HT1080 (cell line): ENCODE results near the gene GRAMD1B. TPM values are rescaled to one million over a fixed set of nuclear protein-coding genes. Genes with fewer than 3 reads are reported as not detected.
"Not testable (repeated sequence)": the region's sequence is repeated elsewhere in the genome, so short reads cannot be mapped to it uniquely, and the experiment has no call there.

Experiments
- DNase-seq: peaks from one replicate; pipeline ENCODE4 v3.0.0-alpha.2; 2015; ENCODE audit warnings: low read depth
- total RNA-seq: library from RNA; depleted of rRNA; stranded (reverse); fragments of >200 nt; shearing (Covaris generic); gene quantifications from 2 replicates; pipeline ENCODE4 v1.2.3, GENCODE V29; 2014

Gene GRAMD1B
- total RNA-seq, 1 experiment from 2014 or later: 70.9 TPM

DNA sequence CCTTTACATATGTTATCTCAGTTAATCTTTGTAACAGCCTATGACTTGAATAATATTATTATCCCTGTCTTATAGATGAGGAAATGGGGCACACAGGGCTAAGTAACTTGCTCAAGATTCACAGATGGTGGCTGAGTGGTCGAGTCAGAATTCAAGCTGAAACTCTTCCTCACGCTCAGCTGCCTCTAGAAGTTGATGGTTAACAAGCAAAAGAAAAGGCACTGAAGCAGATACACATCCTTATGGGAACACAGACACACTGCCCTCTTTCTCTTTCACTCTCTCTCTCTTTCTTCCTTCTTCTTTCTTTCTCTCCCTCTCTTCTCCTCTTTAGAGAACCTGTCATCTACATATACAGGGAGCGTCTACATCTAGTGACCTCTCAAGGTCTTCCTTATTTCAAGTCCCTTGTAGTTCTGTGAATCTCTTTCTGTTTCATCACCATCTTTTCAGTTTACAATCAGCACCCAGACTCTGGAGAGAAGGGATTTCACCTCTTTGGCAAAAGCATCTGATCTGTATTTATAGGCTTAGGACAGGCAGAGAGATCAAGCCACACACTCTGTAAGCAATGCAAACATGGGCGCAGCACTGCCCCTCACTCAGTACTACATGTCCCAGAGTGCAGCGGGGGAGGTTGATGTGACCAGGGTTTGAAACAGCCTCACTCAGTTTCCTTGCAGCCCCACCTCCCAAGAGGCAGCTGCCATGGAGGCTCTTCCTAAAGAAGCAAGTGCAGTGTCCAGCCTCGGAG is 75.7 kb downstream of the GRAMD1B start:
- DNase-seq: no peak

DNA sequence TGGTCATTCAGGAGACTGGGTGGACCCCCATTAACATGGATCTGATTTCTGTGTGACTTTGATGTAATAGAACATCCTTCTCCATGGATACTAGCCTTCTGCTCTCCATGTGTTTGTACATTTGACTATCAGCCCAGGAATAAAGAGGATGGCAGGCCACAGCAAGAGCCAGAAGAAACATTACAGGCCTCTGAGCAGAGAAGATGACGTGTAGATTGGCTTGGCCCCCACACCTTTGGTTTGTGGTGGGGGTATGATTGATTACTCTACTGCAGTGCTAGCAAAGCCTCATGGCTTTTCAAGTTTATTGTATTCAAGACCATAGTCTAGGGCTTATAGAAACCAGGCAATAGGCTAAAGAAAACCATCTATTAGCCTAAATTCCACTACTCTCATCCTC is 77.0 kb downstream of the GRAMD1B start:
- no peak for DNase-seq

DNA sequence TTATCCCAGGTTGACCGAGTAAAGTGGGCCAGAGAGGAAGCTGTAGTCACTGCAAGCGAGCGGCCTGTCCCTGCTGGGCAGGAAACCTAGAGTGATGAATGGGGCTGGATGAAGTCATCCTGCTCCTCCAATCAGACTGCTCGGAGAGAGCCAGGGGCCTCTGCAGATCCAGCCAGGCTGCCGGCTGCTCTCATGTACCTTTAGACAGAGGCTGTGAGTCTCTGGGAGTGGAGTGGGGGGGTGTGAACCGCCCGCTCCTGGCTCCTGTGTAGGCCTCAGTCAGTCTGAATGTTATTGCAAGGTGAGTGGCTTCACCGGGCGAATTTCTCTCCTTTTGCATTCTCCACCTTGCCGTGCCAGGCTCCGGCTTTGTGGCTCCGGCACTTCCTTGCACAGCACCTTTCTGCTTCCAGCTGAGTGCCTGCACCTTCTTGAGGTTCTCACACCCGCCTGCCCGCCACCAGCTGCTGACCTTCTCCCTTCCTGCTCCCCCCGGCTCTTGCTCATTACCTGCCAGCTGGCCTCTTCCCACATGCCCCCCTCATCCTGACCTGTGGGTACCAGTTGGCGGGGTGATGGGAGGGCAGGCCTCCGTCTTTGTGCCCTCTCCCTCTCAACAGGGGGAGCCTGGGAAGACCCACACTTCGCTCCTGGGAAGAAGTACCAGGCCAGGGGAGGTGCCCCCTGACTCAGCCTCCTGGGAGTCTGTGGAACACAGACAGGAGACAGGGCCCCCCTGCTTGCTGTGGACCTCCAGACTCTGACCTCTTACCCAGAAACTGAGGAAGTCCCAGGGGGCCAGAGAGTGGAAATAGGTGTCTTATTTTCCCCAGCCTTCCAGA is 79.9 kb downstream of the GRAMD1B start:
- DNase-seq: peak; percentile 85

DNA sequence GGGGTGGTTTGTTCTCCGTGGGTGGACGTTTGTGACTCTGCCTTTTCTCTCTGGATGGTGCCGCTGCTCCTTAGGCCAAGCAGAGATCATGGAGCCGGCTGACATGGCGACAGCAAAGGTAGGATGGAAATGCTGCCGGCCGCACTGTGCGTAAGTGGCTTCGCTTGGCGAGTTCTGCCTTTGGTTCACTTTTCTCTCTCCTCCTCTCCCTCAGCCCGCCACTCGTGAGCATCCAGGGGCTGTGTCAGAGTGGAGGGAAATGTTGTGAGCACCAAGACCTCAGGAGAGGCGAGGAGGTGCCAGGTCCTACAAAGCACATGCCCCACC is 80.5 kb downstream of the GRAMD1B start:
- no peak for DNase-seq

DNA sequence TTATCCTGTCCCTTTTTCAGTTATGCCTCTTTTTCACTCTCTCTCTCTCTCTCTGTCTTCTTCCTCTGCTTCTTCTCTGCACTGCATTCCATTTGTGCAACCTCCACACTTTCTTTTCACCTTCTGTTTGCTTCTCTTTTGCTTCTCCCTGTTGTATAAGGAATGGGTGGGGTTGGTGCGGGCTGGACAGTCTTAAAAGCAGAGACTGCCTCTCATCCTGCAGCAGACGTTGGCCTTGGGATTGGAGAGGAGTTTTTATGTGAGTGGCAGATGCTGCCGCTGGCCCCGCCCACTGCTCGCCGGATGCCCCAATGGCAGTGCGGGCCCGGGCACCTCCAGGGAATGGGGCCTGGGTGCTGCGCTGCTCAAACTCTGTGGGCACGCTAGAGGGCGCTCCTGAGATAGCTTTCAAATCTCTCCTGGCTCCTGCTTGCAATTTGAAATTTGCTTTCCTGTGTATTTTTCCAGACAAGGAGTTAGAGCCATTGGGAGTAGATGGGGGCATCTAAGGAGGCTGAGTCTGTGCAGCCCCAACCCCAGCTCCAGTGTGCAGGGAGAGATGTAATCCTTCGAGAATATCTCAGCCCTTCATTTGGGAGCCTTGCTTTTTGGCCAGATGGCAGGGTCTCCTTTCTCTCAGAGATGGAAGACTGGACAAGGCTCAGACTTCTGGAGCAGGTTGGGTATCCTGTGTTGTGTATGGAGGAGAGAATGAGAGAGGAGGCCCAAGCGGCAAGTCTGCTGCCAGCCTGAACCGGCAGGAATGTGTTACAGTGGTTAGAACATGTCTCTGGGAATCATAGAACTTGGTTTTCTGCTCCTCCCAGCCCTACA is 81.2 kb downstream of the GRAMD1B start:
- DNase-seq: peak; percentile 97

DNA sequence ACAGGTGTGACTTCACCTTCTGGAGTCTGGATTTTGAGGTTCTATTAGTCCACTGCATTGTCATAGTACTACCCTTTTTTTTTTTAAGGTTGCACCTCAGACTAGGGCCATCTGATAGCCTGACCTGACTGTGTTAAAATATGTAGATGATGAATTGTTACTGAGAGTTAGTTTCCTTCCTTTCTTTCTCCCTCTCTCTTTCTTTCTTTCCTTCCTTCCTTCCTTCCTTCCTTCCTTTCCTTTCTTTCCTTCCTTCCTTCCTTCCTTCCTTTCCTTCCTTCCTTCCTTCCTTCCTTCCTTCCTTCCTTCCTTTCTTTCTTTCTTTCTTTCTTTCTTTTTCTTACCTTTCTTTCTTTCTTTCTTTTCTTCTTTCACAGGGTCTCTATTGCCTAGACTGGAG is 83.2 kb downstream of the GRAMD1B start:
- not testable (repeated sequence) for DNase-seq

DNA sequence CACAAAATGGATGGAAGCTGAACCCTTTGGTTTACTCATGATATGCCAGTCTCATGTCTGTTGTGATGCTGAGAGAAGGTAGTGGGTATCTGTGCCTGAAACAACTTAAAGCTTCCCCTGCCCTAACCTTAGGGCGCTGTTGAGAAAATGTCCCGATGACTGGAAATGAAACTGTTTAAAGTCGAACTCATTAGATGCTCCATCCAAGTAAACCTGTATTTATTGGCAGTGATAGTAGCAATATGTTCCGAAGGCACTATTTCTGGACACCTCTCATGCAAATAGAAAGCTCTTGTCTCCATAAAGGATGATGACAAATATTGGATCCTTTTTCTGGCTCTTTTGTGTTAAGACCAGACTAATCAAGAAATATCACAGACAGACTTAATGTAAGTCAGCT is 86.2 kb downstream of the GRAMD1B start:
- DNase-seq: no peak

DNA sequence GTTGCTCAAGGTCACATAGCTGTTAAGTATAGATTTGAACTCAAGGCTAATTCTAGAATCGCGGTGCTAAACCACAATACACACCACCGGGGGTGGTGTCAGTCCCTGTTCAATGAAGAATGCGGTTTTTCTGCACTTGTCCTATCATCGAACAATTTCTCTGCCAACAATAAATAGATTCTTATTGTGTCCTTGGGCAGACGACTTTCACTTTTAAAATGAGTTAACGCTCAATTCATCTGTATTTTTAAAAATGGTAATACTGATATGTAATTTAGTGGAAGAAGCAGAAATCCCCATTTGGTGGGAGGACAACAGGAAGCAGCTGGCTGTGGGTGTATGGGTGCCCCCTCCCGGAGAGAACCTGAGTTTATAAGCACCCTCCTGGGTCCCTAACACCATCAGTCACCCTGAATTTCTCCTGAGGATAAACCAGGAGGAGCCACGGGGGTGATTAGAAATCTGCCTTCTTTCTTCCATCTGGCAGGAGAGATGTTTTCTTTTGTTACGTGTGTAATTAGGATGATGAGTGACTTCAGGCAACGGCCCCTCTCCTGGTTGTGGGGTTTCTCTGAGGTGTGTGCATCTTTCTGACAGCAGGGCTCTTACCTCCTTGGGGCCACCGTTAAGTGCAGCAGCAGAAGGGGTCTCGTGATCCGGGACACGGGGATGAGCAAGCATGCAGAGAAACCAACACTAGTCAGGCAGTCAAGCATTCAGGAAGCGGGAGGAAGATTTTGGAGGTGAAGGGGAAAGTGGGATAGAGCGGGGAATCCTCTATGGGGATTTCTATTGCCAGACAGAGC is 87.7 kb downstream of the GRAMD1B start:
- no peak for DNase-seq

DNA sequence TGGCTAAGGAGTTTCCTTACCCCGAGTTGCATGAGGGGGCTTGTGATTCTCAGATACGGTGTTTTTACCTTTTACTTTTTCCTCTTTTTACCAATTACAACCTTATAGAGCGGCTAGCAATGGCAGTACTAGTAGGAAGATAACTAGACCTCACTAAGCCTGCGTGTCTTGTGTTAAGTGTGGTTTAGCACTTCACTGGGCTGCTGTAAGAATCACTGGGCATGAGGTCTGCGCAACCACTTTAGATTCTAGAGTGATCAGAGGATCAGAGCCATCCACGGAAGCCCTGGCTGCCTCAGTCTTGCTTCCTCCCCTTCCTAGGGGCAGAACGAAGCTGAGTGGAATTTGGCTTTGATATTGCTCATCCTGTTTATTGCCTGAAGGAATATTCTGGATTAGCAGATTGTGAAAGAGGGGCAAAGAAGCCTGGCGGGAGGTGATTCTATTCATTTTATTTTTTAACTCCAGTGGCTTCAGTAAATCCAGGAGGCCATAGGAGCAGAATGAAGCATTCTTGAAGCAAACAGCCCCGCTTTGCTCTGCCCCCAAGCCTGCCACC is 88.5 kb downstream of the GRAMD1B start:
- DNase-seq: no peak

DNA sequence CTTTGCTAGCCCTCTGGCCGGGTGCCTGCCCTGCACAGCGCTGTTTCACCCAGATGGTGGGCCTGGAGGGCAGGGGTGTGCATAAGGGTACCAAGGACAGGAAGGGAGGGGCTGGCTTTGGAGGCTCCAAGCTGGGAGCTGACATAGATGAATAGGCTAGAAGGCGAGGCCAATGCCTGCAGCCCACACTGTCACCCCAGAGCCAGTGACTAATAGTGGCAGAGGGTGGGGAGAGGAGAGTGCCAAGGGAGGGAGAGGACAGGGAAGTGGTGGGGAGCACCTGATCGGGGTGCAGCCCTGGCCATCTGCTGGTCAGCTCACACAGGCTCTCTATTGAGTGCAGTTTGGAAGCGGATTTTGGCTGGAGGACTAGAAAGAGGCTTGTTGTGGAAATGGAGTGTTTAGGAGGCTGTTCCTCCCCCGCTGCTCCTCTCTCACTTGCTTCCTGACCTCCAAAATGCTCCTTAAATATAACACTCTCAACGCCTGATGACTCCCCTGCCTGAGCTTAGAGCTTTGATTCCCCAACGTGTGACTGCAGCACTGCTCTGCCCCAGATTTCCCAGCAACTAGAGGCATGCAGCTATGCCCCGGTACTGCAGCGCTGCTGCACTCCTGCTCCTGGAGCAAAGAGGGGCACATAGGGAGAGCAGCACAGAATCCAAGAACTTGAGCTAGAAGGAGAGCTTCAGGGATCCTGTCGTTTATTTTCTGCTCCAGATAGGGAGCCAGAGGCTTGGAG is 89.2 kb downstream of the GRAMD1B start:
- peak; percentile 78 for DNase-seq

DNA sequence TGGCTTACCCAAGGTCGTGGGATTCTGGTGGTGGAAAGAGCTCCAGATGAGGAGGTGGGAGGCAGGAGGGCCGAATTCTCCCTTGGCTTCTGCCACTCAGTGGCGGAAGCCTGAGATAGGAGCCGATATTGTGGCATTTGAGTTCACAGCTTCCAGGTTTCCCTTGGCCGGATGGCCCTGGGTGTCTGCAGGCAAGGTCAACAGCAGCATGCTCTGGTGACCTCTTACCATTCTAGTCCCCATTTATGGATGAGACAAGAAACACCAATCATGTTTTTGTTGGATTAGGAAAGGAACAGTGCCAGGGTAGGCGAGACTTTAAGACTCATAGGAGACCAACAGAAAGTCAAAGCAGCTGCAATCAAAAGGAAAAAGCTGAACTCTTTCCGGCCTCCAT is 89.7 kb downstream of the GRAMD1B start:
- DNase-seq: no peak

DNA sequence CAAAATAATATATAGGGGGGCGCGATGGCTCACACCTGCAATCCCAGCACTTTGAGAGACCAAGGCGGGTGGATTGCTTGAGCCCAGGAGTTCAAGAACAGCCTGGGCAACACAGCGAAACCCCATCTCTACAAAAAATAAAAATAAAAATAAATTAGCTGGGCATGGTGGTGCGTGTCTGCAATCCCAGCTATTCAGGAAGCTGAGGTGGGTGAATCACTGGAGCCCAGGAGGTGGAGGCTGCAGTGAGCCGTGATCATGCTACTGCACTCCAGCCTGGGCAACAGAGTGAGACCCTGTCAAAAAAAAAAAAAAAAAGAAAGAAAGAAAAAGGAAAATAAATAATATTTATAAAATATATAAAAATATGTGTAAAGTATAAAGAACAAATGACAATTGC is 90.4 kb downstream of the GRAMD1B start:
- peak; percentile 60 for DNase-seq

DNA sequence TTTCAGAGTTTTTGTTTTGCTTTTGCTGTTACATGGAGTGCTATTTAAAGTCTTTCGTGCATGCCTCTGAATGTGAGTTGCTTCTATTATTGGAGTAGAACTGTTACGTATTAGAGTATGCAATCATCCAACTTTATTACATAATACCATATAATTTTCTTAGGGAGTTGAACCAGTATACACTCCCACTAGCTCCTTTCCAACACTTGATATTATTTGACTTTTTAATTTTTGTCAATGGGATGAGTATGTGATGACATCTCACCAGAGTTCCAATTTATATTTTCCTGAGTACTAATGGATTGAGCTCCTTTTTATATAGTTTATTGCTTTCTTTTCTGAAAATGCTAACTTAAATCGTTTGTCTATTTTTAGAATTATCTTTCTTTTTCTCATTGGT is 90.9 kb downstream of the GRAMD1B start:
- no peak for DNase-seq

DNA sequence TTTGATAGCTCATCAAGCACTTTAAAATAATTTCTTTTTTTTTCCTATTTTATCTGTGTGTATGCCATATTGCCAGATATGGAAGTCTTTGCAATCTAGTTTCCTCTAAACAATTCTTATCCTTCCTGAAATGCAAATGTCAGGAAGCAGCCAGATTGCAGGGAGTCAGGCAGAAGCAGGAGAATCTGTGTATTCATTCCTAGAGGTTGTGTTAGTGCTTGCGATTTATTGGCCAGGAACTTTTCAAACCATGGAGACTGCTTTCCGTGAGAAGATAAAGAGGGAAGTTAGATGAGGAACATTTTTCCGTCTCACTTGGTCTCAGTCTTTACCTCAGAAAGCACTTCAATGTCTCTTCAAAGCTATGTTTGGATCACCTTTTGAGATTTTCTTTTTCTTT is 91.9 kb downstream of the GRAMD1B start:
- no peak for DNase-seq

DNA sequence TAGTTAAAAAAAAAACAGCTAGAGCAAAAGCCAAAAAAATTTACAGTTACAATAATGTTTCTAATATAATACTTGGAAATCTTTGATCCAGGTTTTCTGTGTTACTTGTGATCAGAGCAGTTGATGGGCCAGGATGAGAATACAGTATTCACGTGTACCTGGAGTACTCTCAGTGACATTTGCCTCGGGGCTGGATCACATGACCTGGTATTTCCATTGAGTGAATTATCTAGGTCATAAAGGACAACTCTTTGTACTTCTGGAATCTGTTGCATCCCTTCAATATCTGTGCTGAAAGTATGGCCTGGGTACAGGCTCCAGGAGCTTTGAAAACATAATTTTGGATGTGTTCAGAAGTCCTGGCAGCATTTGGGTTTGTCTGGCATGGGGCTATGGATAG is 93.5 kb downstream of the GRAMD1B start:
- no peak for DNase-seq

DNA sequence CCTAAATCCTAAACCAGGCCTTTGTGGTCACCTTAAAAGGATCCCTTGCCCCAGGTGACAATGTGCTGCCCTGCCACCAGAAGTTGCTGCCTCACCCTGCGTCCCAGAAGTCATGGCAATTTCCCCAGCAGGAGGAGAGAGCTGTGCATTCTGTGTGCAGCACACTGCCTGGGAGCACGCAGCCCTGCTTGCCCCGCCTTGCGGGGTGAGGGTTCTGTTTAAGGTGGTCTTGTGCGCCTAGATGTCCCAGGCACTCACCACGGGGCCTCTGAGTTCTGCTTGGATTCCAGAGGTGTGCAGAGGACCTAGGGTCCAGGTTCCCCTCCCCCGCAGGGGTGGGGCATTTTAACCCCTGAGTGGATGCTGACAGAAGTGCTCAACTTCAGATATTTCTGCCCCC is 95.0 kb downstream of the GRAMD1B start:
- DNase-seq: no peak

DNA sequence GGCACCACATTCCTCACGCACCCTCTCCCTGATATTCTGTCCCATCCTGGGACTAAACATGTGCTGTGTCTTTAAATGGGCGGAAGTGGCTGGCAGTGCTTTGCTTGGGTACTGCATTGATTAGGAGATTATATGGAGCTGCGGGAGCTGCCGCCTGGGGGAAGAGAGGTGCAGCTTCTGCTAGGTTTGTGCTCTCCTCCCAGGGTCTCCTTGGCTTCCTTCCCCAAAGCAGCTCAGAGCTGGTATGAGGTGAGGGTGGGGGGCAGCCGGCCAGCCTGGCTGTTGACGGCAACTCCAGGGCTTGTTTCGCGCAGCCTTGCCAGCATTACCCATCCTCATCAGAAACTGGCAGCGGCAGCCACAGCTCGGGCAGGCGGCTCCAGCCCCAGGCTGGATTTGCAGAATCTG is 95.4 kb downstream of the GRAMD1B start:
- no peak for DNase-seq

DNA sequence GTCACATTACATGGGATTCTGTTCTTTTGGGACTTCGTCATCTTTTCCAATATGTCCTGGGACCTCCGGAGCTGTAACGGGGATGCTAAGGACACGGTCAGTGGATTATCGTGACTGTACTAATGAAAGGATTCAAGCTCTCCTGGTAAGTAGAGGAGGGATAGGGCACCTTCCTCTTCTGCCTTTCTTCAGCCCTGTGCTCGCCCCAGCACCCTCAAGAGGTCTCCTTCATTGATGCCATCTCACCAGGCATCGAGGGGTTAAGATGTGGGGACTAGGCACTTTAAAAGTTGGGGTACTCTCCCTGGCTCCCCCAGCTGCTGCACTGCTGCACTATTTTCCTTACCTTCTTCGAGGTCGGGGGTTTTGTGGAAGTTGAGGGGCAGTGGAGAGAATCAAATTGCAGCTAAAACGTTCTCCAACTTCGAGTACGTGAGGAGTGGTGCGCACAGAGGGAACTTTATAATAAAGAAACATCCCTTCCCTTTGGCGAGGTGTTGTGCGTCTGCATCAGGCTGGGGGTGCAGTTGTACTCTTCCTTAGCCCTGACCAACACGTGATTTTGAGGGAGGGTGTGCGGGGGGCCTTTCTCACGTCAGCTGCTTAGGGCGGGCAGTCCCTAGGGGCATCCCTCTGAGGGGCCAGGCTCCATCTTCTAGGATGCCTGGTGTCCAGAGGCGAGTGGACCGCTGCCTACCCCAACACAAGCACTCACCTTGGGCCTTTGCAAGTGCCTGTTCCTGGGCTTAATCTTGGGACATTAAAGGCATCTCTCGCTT is 96.1 kb downstream of the GRAMD1B start:
- DNase-seq: no peak

DNA sequence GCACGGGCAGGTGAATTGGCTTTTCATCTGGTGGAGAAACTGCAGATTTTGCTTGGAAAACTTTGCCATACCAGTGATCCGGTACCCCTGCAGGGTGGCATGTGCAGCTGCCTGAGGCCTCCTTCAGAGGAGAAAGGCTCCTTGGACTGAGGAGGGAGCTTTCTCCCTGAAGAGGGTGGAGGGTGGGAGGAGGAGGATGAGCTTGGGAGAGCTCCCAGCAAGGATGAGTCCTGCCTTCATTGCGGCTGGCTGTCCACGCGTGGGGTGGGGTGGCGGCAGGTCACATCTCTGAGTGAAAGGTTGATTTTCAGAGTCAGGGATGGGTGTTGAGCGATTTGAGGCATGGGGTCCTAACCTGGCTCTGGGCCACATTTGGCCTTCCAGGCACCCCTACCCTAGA is 96.8 kb downstream of the GRAMD1B start:
- DNase-seq: no peak
